SIG-M5 (cell line): ENCODE results near the gene RAI1.

ENCODE experiments used
- DNase-seq: peaks from one replicate; lab custom pipeline; 2025; lab: John Stamatoyannopoulos, UW

The RAI1 gene

DNA sequence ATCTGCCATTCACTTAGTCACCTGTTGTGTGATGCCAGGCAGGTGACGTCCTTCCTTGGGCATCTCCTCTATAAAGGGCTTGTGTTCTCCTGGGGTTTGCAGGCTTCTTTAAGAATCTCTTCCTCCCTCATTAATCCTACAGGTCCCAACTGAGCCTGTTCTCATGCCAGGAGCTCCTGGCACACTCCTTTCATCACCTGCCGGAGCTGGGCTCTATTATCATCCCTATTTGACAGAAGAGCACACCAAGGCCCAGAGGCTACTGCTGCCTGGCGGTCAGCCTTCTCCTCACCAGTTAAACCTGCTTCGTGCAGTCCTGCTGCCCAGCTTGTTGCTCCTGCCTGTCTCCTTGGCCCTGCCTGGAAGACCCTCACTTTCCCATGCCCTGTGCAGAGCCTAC, 51.2 kb downstream of the RAI1 start:
- DNase-seq = no peak

DNA sequence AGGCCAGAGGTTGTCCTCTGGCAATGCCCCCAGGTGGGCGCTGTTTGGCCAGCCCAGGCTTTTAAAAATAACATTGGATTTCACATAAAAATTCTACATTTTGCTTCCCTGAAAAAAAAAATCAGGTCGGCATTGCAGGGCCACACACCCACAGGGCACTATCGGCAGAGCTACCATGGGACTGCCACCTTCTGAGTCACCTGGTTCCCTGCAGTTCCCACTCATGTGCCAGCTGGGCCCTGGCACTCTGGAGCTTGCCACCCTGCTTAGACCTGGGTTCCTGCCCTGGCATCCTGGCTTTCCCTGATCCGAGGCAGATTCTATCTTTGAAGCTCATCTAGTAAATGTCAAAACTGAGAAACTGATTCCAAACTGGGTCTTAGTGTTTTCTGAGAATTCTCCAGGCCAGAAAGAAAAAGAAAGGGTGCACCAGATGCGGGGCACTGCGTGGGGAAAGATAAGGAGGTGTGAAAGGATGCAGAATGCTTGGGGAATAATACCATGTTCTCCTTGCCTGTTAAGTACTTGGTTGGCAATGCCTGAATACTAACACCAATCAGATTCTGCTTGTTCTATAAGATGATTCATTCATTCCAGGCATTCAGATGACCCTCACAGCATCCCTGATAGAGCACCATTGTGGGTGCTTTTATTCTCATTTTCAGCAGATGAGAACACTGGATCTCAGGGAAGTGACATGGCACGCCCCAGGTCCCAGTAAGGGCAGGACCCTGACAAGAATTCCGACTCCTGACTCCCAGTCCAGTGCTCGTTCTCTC, 51.8 kb downstream of the RAI1 start:
- no peak for DNase-seq

DNA sequence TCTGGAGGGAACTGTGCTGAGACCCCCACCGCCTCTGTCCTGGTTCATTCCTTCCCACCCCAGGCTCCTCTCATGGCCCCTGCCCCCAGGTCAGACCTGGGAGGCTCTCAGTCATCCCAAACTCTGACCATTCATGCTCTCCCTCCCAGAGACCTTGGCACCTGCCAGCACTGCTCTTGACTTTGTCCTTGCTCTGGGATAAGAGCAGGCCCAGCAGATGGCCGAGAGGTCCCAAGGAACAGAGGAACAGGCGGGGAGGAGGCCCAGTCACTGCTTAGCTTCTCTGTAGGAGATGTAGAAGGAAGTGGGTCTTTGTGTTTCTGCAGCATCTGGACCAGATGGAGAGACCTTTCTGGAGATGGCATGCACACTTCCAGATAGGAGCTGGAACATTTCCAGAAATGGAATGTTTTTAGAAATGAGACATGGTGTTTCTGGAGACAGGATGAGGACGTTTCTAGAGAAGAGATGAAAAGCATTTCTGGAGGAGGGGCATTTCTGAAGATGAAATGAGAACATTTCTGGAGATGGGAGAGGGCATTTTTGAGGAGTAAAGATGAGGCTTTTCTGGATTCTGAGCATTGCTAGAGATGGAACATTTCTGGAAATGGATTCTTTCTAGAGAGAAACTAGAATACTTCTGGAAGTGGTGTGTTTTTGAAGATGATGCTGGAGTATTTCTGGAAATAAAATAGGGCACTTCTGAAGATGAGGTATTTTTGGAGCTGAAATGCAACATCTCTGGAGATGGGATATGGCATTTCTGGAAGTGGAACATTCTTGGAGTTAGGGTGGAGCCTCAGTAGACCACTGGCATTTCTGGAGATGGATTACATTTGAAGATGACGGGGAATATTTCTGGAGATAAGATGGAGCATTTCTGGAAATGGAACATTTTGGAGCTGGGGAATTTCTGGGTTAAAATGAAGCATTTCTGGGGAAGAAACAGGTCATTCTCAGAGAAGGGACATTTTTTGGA, 55.2 kb downstream of the RAI1 start:
- no peak for DNase-seq

DNA sequence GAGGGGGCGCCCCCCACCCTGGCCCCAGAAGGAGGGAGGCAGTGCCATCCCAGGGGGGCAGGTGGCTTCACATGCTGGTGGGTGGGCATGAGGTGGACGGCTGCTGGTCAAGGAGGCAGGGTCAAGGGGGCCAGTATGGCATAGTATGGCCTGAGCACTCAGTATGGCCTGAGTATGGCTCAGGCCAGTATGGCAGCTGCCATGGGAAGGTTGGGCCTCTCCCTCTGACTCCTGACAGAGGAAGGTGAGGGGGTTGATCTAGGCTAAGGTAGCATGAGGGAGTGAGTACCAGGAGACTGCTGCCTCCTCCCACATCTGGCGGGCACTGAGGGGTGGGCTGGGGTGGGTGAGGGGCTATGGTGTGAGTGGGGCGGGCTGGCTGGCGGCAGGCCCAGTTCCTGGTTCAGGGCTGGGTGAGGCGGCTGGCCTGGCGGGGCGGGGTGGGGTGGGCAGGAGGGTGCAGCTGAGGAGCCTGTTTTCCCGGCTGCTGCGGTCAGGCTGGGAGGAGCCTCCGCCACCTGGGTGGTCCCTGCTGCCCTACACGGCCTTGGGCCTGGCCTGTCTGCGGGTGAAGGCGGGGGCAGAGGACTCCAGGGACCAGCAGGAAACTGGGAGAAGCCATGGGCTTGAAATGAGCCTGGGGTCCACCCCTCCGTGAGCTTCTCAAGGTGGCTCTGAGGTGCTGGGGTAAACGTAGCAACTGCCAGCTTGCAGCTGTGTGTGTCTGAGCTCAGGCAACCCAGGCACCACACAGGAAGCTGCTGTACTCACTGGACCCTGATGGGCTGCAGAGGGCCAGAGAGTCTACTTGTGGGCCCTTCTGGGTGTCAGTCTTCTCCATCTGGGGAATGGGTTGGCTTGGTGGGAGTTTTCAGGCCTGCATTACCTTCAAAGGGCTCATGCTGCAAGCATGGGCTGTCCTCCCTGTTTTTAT, 57.0 kb downstream of the RAI1 start:
- no peak for DNase-seq

DNA sequence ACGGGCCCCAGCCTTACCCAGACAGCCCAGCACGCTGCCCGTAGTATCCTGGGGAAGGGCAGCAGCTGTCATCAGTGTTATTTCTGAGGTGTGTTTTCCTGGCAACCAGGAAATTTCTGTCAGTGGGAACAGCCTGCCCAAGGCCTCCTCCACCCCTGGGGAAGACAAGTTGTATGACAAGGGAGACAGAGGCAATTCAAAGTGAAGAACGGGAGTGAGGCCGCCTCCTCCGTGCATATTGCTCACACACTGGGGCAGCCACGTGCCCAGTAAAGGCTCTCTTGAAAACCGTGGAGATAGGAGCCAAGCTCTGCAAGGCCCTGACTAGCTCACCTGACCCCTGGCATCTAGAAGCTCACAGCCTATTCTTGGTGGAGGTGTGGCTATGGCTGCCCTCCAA, 57.6 kb downstream of the RAI1 start:
- DNase-seq = no peak

DNA sequence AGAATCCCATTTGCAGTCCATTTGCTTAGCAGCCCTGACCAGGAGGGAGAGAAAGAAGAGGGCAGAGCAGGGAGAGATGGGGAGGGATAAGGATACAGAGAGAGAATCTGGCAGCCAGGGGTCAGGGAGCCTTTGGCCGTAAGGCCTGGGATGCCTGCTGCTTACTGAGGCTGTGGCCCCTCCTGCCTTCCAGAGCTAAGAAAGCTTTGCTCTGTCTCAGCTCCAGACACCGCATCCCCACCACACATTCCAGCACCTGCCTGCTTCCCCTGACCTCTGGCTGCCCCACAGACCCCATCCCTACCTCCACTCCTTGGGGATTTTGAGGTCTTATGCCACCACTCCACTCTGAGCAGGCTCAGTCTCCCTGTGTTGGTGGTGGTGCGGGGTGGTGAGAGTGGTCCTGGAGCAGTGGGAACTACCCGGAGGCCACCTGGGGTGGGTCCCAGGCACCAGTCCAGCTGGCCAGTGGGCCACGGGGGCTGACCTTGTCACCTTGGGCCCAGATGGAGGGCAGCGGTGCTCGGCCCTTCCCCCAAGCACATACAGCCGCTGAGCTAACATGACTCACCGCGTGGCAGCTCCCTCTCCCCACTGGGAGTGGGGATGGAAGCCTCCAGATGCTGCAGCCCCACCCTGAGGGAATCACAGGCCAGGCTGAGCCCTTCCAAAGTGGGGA, 58.3 kb downstream of the RAI1 start:
- no peak for DNase-seq

DNA sequence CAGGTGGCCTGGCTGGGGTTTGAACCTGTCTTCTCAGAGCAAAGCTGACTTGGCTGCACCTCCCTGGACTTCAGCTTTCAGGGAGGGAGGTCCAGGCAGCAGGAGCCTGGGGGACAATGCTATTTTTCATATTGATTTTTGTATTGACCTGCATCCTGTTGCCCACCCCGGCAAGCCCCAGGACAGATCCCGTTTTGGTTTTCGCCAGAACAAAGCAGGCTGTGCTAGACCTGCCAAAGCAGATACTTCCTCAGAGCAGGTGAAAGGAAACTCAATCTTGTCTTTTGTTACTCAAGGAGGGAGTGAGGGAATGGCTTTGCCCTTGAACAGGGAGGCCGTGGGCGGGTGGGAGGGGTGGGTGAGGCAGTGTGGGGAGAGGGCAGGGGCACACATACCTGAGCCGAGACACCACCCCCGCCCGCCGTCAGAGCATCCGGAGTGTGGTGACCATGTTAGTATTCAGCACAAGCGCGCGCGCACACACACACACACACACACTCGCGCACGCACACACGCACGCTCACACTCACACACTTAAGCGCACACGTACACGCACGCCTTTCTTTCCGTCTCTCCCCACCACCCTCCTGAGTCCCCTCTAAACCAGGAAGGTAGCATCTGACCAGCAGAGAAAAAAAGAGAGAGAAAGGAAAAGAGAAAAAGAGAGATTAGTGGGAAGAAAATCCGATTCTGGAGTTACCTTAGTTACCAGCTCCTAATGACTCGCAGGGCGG, 59.5 kb downstream of the RAI1 start:
- DNase-seq = no peak

DNA sequence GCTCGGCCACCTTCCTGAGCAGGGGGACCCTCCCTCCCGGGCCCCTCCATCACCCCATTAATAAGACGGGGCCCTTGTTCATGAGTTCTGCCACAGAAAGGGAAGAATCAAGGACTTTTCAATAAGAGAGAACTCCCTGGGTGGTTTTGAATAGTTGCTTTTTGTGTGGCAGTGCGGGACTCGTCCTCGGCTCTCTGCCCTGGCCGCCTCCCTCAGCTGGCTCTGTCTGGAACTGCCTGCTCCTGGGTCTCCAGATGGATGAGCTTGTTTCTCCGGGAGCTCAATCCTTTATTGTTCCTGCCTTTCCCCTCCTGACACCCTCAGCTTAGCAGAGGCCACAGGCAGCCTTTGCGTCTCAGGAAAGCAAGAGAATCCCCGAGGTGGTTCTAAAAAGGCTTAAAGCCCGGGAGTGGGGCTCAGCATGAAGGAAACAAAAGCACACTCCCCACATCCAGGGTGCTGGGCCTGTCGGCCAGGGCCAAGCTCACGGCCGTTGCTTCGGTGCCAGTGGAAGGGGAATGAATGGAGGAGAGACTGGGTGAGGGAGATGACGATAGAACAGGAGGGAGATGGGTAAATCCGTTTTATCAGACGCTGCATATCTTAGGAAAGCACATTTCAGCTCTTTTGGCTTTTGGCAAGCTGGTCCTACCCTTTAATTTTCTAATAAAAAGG, 60.2 kb downstream of the RAI1 start:
- no peak for DNase-seq

DNA sequence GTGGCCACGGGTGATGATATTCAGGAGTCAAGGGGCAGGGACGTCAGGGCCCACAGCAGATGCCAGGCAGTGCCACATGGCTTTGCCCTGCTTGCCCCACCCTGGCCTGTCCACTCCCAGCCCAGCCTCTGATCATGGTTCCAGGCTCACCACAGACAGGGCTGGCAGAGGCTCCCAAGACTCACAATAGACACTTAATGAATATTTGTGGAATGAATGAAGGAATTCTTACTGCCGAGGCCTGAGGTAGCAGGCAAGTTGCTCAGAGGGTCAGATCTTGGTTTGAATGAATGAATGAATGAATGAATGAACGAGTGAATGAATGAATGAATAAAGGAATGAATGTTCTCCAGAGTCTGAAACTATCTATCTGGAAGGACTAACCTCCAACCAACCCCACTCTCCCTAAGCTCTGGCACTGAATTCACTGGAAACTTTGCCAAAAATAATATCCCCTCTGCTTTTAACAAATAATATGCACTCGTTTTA, 60.9 kb downstream of the RAI1 start:
- DNase-seq = no peak

DNA sequence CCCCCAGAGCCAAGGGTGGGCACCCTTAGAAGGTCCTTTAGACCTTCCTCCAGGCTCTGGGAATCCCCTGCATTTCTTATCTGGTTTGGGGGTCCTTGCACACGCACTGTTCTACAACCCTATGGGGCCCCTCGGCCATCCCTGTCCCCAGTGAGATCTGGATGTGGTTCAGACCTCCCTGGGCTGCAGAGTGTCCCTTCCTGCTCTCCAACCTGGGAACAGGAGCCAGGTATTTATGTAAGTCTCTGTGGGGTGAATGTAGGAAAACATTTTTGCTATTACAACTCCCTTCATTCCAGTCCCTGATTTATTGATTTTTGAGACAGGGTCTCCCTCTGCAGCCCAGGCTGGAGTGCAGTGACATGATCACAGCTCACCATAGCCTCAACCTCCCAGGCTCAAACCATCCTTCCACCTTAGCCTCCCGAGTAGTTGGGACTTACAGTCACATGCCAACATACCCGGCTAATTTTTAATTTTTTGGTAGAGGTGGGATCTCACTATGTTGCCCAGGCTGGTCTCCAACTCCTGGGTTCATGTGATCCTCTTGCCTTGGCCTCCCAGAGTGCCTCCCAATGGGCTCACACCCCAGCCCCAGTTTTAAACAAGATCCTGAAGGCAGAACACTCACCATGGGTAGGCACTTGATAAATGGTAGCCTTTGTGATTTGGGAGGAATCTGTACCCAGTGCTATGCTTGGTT, 61.6 kb downstream of the RAI1 start:
- no peak for DNase-seq

DNA sequence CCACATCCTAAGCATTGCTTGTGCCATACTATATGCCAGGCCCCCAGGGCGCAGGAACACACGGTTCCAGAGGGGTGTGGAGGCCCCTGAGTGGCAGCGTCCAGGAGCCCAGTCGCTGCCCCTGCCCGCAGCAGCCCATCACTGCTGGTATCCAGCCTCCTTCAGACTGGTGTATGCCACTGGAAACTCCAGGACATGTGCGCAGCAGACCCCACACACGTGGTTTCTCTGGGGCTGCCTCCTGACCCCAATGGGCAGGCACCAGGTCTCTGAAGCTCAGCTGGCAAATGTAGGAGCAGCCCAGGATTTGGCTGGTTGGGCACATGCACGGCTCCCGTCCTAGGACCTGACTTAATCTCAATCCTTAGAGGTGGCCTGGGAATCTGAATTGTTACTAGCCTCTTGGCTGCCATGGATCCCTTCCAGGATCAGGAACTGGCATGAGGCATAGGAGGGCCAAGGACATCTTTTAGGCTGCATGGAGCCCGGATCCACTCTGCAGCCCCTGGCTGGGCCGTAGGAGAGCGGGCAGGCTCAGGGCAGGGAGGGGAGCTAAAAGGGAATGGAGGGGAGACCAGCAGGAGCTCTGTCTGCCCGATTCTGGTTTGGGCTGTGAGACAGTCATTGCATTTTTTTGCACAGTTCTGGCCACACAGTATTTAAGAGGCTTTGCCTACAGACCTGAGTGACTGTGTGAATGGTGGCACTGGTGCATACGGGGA, 62.3 kb downstream of the RAI1 start:
- no peak for DNase-seq

DNA sequence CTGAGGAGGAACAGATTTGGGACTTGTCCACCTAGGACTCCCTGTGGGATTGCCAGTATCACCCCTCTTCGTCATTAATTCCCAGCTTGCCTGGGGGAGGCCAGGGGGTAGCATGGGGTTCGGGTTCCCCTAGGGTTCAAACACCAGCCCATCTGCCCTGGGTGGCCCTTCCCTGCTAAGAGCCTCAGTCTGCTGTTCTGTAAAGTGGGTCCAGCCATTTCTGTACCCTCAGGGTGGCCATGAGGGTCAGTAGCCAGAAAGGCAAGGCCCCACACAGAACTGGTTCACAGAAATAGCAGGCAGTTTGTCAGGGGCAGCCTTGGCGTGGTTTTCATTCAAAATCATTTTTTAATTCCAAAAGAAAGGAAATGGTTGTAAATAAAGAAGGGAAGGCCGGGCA, 62.9 kb downstream of the RAI1 start:
- no peak for DNase-seq

DNA sequence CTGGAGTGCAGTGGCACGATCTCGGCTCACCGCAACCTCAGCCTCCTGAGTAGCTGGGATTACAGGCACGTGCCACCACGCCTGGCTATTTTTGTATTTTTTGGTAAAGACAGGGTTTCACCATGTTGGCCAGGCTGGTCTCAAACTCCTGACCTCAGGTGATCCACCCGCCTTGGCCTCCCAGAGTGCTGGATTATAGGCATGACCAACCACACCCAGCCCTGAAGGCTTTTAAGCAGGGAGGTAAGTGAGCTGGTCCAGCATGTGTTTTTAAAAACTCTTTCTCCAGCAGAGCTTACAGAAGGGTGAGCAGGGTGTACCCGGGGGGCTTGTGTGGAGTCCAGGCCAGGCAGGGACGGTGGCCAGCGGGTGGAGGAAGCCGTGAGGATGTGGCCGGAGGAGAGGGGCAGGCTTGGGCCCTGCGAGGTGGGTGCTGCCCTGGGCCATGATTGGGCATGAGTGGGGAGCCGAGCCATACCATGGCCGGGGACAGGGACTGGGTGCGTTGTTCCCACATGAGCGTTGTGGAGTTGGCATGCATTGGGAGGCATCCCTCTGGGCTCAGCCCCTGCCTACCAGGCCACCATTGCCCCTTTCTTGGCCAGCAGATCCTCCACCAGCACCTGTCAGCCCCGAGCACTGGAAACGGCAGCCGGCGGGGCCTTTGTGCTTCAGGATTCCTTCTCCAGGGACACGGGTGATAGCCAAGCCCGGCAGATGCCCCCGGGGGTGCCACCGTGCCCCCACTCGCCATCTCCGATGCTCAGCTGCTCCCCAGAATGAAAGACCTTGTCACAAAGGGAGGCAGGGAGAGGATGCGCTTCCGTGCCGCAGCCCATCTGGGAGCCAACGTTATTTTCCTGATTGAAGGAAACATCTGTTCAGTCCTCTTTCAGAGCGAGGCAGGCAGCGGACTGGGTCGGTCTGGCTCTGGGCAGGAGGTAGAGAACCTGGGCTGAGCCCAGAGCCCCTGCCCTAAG, 64.5 kb downstream of the RAI1 start:
- no peak for DNase-seq

DNA sequence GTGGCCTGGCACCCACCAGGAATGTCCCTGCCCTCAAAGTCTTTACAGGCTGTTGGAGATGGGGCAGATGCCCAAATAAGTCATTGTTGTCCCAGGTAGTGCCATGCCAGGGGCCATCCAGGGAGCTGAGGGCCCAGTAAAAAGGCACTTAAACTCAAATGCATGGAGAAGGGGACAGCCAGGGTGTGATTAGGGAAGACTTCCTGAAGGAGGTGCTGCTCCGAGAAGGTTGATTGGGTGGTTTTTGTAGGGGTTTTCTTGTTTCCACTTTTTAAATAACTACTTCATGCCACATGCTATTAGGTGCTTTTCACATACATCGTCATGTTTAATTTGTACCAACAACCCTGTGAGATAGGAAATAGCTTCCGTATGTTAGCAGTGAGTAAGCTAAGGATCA, 66.9 kb downstream of the RAI1 start:
- DNase-seq = no peak

DNA sequence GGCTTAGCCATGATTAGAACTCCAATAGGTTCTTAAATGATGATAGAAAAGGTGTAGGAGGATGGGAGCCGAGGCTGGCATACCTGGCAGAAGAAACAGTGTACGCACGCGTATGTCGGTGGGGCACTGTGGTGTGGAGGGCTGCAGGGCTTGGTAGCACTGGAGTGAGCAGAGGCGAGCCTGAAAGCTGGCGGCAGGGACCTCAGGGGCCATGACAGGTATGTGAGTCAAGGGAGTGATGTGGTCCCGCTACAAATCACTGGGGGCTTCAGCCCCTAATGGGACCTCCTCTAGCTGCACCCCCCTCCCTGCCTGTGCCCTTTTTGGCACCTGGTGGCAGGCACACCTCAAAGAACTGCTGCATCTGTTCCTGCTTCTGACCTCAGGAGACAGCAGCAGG, 67.3 kb downstream of the RAI1 start:
- DNase-seq = no peak

DNA sequence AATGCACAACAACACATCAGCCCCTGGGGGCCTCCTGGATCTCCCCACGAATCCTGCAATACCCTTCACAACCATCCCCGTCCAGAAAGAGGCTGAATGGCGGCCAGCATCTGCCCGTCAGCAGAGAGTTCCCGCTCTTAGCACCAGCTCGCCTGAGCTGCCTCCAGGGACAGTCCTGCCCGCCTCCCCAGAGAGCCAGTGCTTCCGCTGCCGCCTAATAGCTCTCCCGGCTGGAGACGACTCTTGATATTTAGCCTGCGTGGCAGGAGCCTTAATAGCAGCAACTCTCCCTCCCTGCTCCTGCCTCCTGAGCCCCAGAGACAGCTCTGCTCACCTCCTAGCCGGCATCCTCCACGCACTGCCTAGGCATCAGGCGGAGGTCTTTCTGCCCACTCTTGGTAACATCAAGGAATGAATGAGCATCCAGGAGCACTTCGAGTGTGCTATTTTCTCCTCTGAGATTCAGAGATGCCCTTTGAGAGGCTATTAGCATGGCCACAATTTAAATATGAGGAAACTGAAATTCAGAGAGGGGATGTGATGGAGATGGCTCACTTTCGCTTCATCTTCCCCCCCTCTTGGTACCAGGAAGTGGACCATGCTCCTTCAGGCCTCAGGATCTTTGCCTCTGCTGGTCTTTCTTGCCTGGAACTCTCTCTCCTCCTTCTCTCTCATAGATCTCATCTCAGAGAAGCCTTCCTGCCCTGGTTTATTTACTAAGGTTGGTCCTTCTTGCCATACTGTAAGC, 67.9 kb downstream of the RAI1 start:
- no peak for DNase-seq

DNA sequence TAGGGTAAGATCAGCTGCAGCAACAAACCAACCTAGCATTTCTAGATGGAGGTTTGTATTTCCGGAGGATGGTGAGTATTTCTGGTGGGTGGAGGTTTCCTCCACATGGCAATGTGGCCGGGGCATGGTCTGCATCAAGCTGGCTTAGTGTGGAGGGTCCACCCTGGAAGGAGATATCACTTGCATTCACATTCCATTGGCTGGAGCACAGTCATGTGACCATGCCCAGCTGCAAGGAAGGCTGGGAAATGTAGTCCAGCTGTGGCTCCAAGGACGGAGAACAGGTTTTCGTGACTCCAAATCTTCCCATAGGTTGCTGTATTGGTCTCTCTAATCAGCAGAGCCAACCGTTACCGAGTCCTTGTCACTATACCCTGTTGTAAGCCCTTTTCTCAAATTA, 68.7 kb downstream of the RAI1 start:
- no peak for DNase-seq
